ENCODE measurements around the gene ASTE1.

GRCh38 chr3:130967281-130967680 lies 59.3 kb downstream of the ASTE1 start:
- no peak for TF ChIP-seq CTCF (IDR thresholded peaks at IDR 0.05)
- no peak for TF ChIP-seq ZFX (IDR thresholded peaks at IDR 0.05; ENCODE audit: borderline replicate concordance)
